K562 (cell line): Measurements from ENCODE around the gene KCNA2.

Experiments
- BDP1 ChIP-seq: IDR thresholded peaks from 3 replicates; pipeline ENCODE4 v1.6.1; 2011; ENCODE audit not compliant: insufficient read length, insufficient read depth
- NBN ChIP-seq: fragments of 450-650 bp; IDR thresholded peaks from 2 replicates; pipeline ENCODE4 v1.6.1; 2016; ENCODE audit warnings: low read depth, mild to moderate bottlenecking
- RFX1 ChIP-seq: fragments of 450-650 bp; IDR thresholded peaks from 2 replicates; pipeline ENCODE4 v1.6.1; 2016; ENCODE audit warnings: mild to moderate bottlenecking, moderate library complexity
- ZBTB8A ChIP-seq: fragments of 450-650 bp; IDR thresholded peaks from 2 replicates; pipeline ENCODE4 v1.6.1; 2018; ENCODE audit warnings: mild to moderate bottlenecking, moderate library complexity; ENCODE audit not compliant: partially characterized antibody
- ZSCAN29 ChIP-seq: fragments of 450-650 bp; IDR thresholded peaks from 2 replicates; pipeline ENCODE4 v1.6.1; 2017
- TF ChIP-seq, protein P1 (sequence below), 3 experiments: IDR thresholded peaks in 2 of 3; conservative IDR thresholded peaks in 1 of 3; 2 replicates each; pipeline ENCODE4 v1.5.1; 2011 to 2012; ENCODE audit warnings: low read length in 3 of 3, mild to moderate bottlenecking in 3 of 3, control low read depth in 2 of 3, improper control_type of control experiment in 1 of 3, inconsistent platforms in 1 of 3, low read depth in 1 of 3, mixed read lengths in 1 of 3, moderate library complexity in 1 of 3; ENCODE audit not compliant: insufficient read depth in 2 of 3
- TF ChIP-seq, protein P2 (sequence below): IDR thresholded peaks from 3 replicates; pipeline ENCODE4 v1.6.1; 2011; ENCODE audit warnings: borderline replicate concordance, mild to moderate bottlenecking; ENCODE audit not compliant: insufficient read length, insufficient read depth
- TF ChIP-seq, protein P3 (sequence below): sonication (generic); formaldehyde crosslinking; IDR thresholded peaks from 2 replicates; pipeline ENCODE4 v1.5.0; 2020; ENCODE audit warnings: missing genetic modification reagents

DNA sequence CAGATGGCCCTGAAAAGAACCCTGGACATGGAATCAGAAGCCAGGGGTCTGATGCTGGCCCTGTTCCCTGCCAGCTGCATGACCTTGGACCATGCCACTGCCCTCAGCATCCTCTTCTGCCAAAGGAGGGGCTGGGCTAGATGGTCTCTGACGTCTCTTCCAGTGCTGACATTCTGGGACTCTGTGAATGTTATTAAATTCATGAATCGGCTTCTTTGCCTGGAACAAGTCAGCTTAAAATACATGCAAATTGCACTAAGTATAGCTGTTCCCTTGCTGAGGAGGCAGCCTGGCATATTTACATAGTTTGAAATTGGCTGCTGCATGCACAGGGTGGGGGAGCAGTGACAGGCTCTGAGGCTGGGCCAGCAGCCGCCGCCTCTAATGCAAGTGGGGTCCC, 23.8 kb downstream of the KCNA2 start:
- TF ChIP-seq, protein P1, sequence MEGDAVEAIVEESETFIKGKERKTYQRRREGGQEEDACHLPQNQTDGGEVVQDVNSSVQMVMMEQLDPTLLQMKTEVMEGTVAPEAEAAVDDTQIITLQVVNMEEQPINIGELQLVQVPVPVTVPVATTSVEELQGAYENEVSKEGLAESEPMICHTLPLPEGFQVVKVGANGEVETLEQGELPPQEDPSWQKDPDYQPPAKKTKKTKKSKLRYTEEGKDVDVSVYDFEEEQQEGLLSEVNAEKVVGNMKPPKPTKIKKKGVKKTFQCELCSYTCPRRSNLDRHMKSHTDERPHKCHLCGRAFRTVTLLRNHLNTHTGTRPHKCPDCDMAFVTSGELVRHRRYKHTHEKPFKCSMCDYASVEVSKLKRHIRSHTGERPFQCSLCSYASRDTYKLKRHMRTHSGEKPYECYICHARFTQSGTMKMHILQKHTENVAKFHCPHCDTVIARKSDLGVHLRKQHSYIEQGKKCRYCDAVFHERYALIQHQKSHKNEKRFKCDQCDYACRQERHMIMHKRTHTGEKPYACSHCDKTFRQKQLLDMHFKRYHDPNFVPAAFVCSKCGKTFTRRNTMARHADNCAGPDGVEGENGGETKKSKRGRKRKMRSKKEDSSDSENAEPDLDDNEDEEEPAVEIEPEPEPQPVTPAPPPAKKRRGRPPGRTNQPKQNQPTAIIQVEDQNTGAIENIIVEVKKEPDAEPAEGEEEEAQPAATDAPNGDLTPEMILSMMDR (IDR thresholded peaks at IDR 0.05 in 2 of 3, conservative IDR thresholded peaks at IDR 0.05 in 1 of 3; ENCODE audit: insufficient read depth in 2 of 3, low read depth in 1 of 3, low read length in 3 of 3) = no peak
- TF ChIP-seq ZBTB8A (no peak), ZSCAN29 (no peak), RFX1 (no peak), BDP1 (no peak), NBN (no peak)
- TF ChIP-seq, protein P2, sequence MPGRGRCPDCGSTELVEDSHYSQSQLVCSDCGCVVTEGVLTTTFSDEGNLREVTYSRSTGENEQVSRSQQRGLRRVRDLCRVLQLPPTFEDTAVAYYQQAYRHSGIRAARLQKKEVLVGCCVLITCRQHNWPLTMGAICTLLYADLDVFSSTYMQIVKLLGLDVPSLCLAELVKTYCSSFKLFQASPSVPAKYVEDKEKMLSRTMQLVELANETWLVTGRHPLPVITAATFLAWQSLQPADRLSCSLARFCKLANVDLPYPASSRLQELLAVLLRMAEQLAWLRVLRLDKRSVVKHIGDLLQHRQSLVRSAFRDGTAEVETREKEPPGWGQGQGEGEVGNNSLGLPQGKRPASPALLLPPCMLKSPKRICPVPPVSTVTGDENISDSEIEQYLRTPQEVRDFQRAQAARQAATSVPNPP = no peak
- TF ChIP-seq, protein P3, sequence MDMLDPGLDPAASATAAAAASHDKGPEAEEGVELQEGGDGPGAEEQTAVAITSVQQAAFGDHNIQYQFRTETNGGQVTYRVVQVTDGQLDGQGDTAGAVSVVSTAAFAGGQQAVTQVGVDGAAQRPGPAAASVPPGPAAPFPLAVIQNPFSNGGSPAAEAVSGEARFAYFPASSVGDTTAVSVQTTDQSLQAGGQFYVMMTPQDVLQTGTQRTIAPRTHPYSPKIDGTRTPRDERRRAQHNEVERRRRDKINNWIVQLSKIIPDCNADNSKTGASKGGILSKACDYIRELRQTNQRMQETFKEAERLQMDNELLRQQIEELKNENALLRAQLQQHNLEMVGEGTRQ (CRISPR knock-in tag) = no peak
